PC-3 (cell line): ENCODE measurements around the gene CYP19A1. TPM values are rescaled to one million over a fixed set of nuclear protein-coding genes. Genes with fewer than 3 reads are reported as not detected.

ENCODE experiments used
- ATAC-seq: fragments of 200-7000 bp; cut with Tn5 transposase; 2 replicates; pipeline ENCODE4 v1.9.1; 2020; ENCODE audit warnings: mild to moderate bottlenecking, moderate library complexity
- BruUV-seq: library from RNA; stranded (reverse); fragments of 400-500 nt; replicated peaks from 2 replicates; lab custom pipeline; 2021; lab: Mats Ljungman, UMichigan
- CTCF ChIA-PET: fragments of 300-600 bp; sonication (Branson Sonifier 250); formaldehyde crosslinking; loops from one replicate; lab custom pipeline; 2022; ENCODE audit warnings: antibody characterized with exemption; lab: Charles Lee
- POLR2A ChIA-PET: fragments of 300-600 bp; sonication (Branson Sonifier 250); formaldehyde crosslinking; loops from one replicate; lab custom pipeline; 2022; ENCODE audit warnings: antibody characterized with exemption; ENCODE audit not compliant: unreplicated experiment; lab: Charles Lee
- DNase-seq: peaks from one replicate; pipeline ENCODE4 v3.0.0-alpha.2; 2015
- H2AFZ ChIP-seq: fragments of 300-600 bp; sonication (generic); 2 replicates; pipeline ENCODE4 v1.6.0; 2016; ENCODE audit warnings: antibody characterized with exemption, low read length
- H3F3A ChIP-seq: fragments of 300-600 bp; sonication (generic); one replicate; pipeline ENCODE4 v1.6.0; 2017; ENCODE audit warnings: antibody characterized with exemption, low read length, control low read depth, mild to moderate bottlenecking; ENCODE audit not compliant: unreplicated experiment
- H3K27ac ChIP-seq: fragments of 300-600 bp; sonication (generic); 2 replicates; pipeline ENCODE4 v1.5.1; 2016; ENCODE audit warnings: mild to moderate bottlenecking, low read length
- H3K27me3 ChIP-seq: fragments of 300-600 bp; sonication (generic); 2 replicates; pipeline ENCODE4 v1.6.1; 2016; ENCODE audit warnings: low read length, mixed read lengths
- H3K36me3 ChIP-seq: fragments of 300-600 bp; sonication (generic); 2 replicates; pipeline ENCODE4 v1.6.1; 2016; ENCODE audit warnings: low read depth, mixed run types, low read length, mixed read lengths
- H3K4me1 ChIP-seq: fragments of 300-600 bp; sonication (generic); 2 replicates; pipeline ENCODE4 v1.5.1; 2016; ENCODE audit warnings: low read length; ENCODE audit not compliant: insufficient read depth
- H3K4me2 ChIP-seq: fragments of 300-600 bp; sonication (generic); 2 replicates; pipeline ENCODE4 v1.6.0; 2016; ENCODE audit warnings: low read length
- H3K4me3 ChIP-seq: fragments of 300-600 bp; sonication (generic); 2 replicates; pipeline ENCODE4 v1.5.1; 2016; ENCODE audit warnings: mild to moderate bottlenecking, low read length, mixed read lengths
- H3K79me2 ChIP-seq: fragments of 300-600 bp; sonication (generic); 2 replicates; pipeline ENCODE4 v1.6.1; 2017; ENCODE audit warnings: low read length, mixed read lengths
- H3K9ac ChIP-seq: fragments of 300-600 bp; sonication (generic); 2 replicates; pipeline ENCODE4 v1.6.0; 2016; ENCODE audit warnings: mild to moderate bottlenecking, low read length
- H3K9me2 ChIP-seq: fragments of 300-600 bp; sonication (generic); replicated peaks from 2 replicates; pipeline ENCODE4 v1.6.1; 2016; ENCODE audit warnings: mixed run types, low read length, mixed read lengths
- H3K9me3 ChIP-seq: fragments of 300-600 bp; sonication (generic); 2 replicates; pipeline ENCODE4 v1.6.1; 2016; ENCODE audit warnings: low read length, mixed read lengths
- H4K20me1 ChIP-seq: fragments of 300-600 bp; sonication (generic); 2 replicates; pipeline ENCODE4 v1.6.1; 2016; ENCODE audit warnings: low read length, mixed read lengths
- CTCF ChIP-seq: fragments of 300-600 bp; sonication (generic); conservative IDR thresholded peaks from 2 replicates; pipeline ENCODE4 v1.5.1; 2017; ENCODE audit warnings: antibody characterized with exemption, low read depth, mild to moderate bottlenecking, low read length
- EZH2 ChIP-seq: fragments of 300-600 bp; sonication (generic); IDR thresholded peaks from one replicate; pipeline ENCODE4 v1.6.1; 2017; ENCODE audit warnings: antibody characterized with exemption, mild to moderate bottlenecking, low read length; ENCODE audit not compliant: unreplicated experiment
- EZH2phosphoT487 ChIP-seq: fragments of 300-600 bp; sonication (generic); IDR thresholded peaks from 2 replicates; pipeline ENCODE4 v1.6.1; 2018; ENCODE audit warnings: mild to moderate bottlenecking, antibody characterized with exemption, low read length, borderline replicate concordance
- intact Hi-C: fragments of 100-400 bp; cut with micrococcal nuclease; formaldehyde crosslinking; loops from 2 replicates; pipeline ENCODE4 v1.9.0; 2023
- microRNA-seq: library from miRNA; unstranded; fragments of <30 nt; microRNA quantifications from one replicate; pipeline ENCODE4 v1.1.0, GENCODE V29; 2020; ENCODE audit not compliant: unreplicated experiment
- total RNA-seq: library from RNA; depleted of rRNA; stranded (reverse); fragments of >200 nt; gene quantifications from 2 replicates; pipeline ENCODE4 v1.2.3, GENCODE V29; 2014; rRNA removed

The CYP19A1 gene
- total RNA-seq, 1 experiment from 2014 or later: not detected

- no TSS peak for BruUV-seq
- Histone ChIP-seq H3K4me1 (peaks cover 6% of the 10 kb centered on the region), H3K9ac (no peak overlapping the region), H3F3A (no peaks in the 10 kb centered on the region), H3K79me2 (no peaks in the 10 kb centered on the region), H3K4me2 (no peak overlapping the region), H3K9me3 (no peaks in the 10 kb centered on the region), H4K20me1 (no peaks in the 10 kb centered on the region), H3K9me2 (no peaks in the 10 kb centered on the region), H2AFZ (no peak overlapping the region), H3K27me3 (no peaks in the 10 kb centered on the region), H3K4me3 (no peak overlapping the region), H3K27ac (no peak overlapping the region), H3K36me3 (no peaks in the 10 kb centered on the region)
- DNase-seq (no peak), ATAC-seq (no peak)
- intact Hi-C loops: loop anchor here (5.0 kb wide), 2 partner anchors 222 to 337 kb away; no protein-coding TSS in a partner anchor
- TF ChIP-seq EZH2phosphoT487 (no peak), CTCF (no peak), EZH2 (no peak)
- CTCF ChIA-PET: no interaction called here
- POLR2A ChIA-PET: no interaction called here
Observed at GRCh38 chr15:51160484-51160883, 177.9 kb downstream of the CYP19A1 start.

Small RNA genes lying within 50 kb of the gene (microRNA-seq; reads per million reads assigned to microRNA genes)
- gene MIR4713 (not detected), gene MIR7973-1 (not detected), gene MIR7973-2 (not detected)

Other genes with a start within 250 kb of the CYP19A1 start
- gene TNFAIP8L3, start 243.7 kb downstream of the CYP19A1 start, total RNA-seq: not detected in 2 replicates
- gene GLDN, start 3.1 kb upstream of the CYP19A1 start, total RNA-seq: 0.15 TPM in 1 of 2 replicates, not detected in the other